Measurements from ENCODE around the gene H2AZ2. TPM values are rescaled to one million over a fixed set of nuclear protein-coding genes. Genes with fewer than 3 reads are reported as not detected.
"Not testable (repeated sequence)": the region's sequence is repeated elsewhere in the genome, so short reads cannot be mapped to it uniquely, and the experiment has no call there.

Gene H2AZ2
- total RNA-seq, 1 experiment from 2014 or later: 139 TPM

DNA sequence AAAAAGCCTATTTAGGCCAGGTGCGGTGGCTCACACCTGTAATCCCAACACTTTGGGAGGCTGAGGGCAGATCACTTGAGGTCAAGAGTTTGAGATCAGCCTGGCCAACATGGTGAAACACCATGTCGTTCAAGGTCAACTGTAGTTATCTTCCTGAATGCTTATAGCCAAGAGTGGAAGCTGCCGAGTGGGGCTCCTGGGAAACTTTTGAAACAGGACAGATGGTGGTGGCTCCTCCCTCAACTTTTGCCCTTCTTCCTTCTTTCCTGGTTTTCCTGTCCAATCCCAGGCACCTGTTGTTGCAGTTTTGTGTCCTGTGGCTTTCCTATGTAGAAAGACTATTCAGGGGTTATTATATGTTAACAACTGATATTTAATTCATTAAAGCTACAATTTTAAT lies 60.1 kb downstream of the H2AZ2 start:
- intact Hi-C loops (cut with micrococcal nuclease): no loop called here
- peaks cover 8% of the 10 kb centered on the region for H3K9me3 Mint-ChIP-seq (ENCODE audit: unreplicated experiment)
- H3K27me3 Mint-ChIP-seq (ENCODE audit: insufficient read depth, unreplicated experiment): no peaks in the 10 kb centered on the region
- H3K4me3 Mint-ChIP-seq (ENCODE audit: unreplicated experiment): no peak overlapping the region
- BruUV-seq (replicated peaks): no TSS peak
- H3K27ac Mint-ChIP-seq (ENCODE audit: low read depth, unreplicated experiment): no peak overlapping the region
- TF ChIP-seq, protein P1, sequence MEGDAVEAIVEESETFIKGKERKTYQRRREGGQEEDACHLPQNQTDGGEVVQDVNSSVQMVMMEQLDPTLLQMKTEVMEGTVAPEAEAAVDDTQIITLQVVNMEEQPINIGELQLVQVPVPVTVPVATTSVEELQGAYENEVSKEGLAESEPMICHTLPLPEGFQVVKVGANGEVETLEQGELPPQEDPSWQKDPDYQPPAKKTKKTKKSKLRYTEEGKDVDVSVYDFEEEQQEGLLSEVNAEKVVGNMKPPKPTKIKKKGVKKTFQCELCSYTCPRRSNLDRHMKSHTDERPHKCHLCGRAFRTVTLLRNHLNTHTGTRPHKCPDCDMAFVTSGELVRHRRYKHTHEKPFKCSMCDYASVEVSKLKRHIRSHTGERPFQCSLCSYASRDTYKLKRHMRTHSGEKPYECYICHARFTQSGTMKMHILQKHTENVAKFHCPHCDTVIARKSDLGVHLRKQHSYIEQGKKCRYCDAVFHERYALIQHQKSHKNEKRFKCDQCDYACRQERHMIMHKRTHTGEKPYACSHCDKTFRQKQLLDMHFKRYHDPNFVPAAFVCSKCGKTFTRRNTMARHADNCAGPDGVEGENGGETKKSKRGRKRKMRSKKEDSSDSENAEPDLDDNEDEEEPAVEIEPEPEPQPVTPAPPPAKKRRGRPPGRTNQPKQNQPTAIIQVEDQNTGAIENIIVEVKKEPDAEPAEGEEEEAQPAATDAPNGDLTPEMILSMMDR (IDR thresholded peaks at IDR 0.05; ENCODE audit: unreplicated experiment): no peak
- no peaks in the 10 kb centered on the region for H3K4me1 Mint-ChIP-seq (ENCODE audit: insufficient read depth, unreplicated experiment)
- ChIA-PET CTCF (interaction anchor here (0.6 kb wide), 1 partner anchor 49 kb away, joined by 3 read pairs; no protein-coding TSS in a partner anchor), POLR2A (interaction anchor here (0.7 kb wide), 1 partner anchor 182 kb away, joined by 3 read pairs; no protein-coding TSS in a partner anchor)
- DNase-seq (ENCODE audit: unreplicated experiment): no peak
- H3K36me3 Mint-ChIP-seq (ENCODE audit: insufficient read depth, unreplicated experiment): peaks cover 12% of the 10 kb centered on the region

- no peaks in the 10 kb centered on the region for H3K4me1 Mint-ChIP-seq (ENCODE audit: insufficient read depth, unreplicated experiment)
- H3K9me3 Mint-ChIP-seq (ENCODE audit: unreplicated experiment): peaks cover 8% of the 10 kb centered on the region
- DNase-seq (ENCODE audit: unreplicated experiment): no peak
- TF ChIP-seq, protein P1 (IDR thresholded peaks at IDR 0.05; ENCODE audit: unreplicated experiment): no peak
- H3K36me3 Mint-ChIP-seq (ENCODE audit: insufficient read depth, unreplicated experiment): peaks cover 12% of the 10 kb centered on the region
- no peak overlapping the region for H3K27ac Mint-ChIP-seq (ENCODE audit: low read depth, unreplicated experiment)
- intact Hi-C loops (cut with micrococcal nuclease): no loop called here
- POLR2A ChIA-PET: interaction anchor here (0.7 kb wide), 1 partner anchor 181 kb away, joined by 3 read pairs; no protein-coding TSS in a partner anchor
- CTCF ChIA-PET: no interaction called here
- no TSS peak for BruUV-seq (replicated peaks)
- H3K27me3 Mint-ChIP-seq (ENCODE audit: insufficient read depth, unreplicated experiment): no peaks in the 10 kb centered on the region
- H3K4me3 Mint-ChIP-seq (ENCODE audit: unreplicated experiment): no peak overlapping the region
Observed at GRCh38 chr7:44787041-44787440, 60.8 kb downstream of the H2AZ2 start.

DNA sequence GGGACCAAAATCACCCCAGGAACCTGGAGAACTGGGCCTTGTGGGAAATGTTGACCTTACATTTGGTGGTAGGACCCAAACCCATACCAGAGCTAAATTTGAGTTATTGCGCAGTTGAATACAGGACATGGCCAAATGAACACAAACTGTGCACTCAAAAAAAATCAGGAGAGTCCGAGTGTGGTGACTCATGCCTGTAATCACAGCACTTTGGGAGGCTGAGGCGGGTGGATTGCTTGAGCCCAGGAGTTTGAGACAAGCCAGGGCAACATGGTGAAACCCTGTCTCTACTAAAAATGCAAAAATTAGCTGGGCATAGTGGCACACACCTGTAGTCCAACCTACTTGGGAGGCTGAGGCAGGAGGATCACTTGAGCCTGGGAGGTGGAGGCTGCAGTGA lies 62.7 kb downstream of the H2AZ2 start:
- BruUV-seq (replicated peaks); H3K4me1 Mint-ChIP-seq (ENCODE audit: insufficient read depth, unreplicated experiment); H3K27me3 Mint-ChIP-seq (ENCODE audit: insufficient read depth, unreplicated experiment); H3K36me3 Mint-ChIP-seq (ENCODE audit: insufficient read depth, unreplicated experiment); H3K9me3 Mint-ChIP-seq (ENCODE audit: unreplicated experiment); H3K4me3 Mint-ChIP-seq (ENCODE audit: unreplicated experiment); intact Hi-C loops (cut with micrococcal nuclease); H3K27ac Mint-ChIP-seq (ENCODE audit: low read depth, unreplicated experiment); DNase-seq (ENCODE audit: unreplicated experiment); POLR2A ChIA-PET: not testable (repeated sequence)
- CTCF ChIA-PET: interaction anchor here (0.6 kb wide), 1 partner anchor 11 kb away, joined by 4 read pairs; no protein-coding TSS in a partner anchor

DNA sequence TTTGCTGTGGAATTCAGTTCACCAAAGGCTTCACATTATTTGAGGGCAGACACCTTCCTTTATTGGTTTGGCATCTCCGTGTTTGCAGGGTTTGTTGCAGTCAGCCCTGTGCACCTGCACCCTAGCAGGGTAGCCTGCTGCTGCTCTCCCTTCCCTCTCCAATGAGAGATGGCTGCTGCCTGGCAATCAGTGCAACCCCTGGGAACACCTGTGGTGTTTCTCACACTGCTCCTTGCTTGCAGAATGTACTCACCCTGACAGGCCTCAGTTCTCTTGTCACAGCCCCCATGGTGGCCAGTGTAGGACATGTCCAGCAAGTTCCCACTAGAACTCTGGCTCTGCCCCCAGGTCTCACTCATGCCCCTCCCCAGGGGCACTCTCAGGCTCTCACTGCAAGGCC lies 63.5 kb downstream of the H2AZ2 start:
- ChIA-PET CTCF (interaction anchor here (0.6 kb wide), 1 partner anchor 35 kb away, joined by 3 read pairs; no protein-coding TSS in a partner anchor), POLR2A (no interaction called here)
- Mint-ChIP-seq H3K4me1 (ENCODE audit: insufficient read depth, unreplicated experiment) (no peaks in the 10 kb centered on the region), H3K27ac (ENCODE audit: low read depth, unreplicated experiment) (no peak overlapping the region), H3K4me3 (ENCODE audit: unreplicated experiment) (no peak overlapping the region), H3K36me3 (ENCODE audit: insufficient read depth, unreplicated experiment) (peaks cover 5% of the 10 kb centered on the region), H3K9me3 (ENCODE audit: unreplicated experiment) (peaks cover 8% of the 10 kb centered on the region), H3K27me3 (ENCODE audit: insufficient read depth, unreplicated experiment) (no peaks in the 10 kb centered on the region)
- intact Hi-C loops (cut with micrococcal nuclease): no loop called here
- no TSS peak for BruUV-seq (replicated peaks)
- TF ChIP-seq, protein P1 (IDR thresholded peaks at IDR 0.05; ENCODE audit: unreplicated experiment): no peak
- no peak for DNase-seq (ENCODE audit: unreplicated experiment)

- CTCF ChIA-PET: interaction anchor here (0.5 to 0.7 kb wide), 2 partner anchors 16 to 1135 kb away, joined by 3 to 6 read pairs; no protein-coding TSS in a partner anchor
- peaks cover 5% of the 10 kb centered on the region for H3K36me3 Mint-ChIP-seq (ENCODE audit: insufficient read depth, unreplicated experiment)
- BruUV-seq (replicated peaks): no TSS peak
- no peaks in the 10 kb centered on the region for H3K4me1 Mint-ChIP-seq (ENCODE audit: insufficient read depth, unreplicated experiment)
- H3K9me3 Mint-ChIP-seq (ENCODE audit: unreplicated experiment): peaks cover 8% of the 10 kb centered on the region
- intact Hi-C loops (cut with micrococcal nuclease): no loop called here
- H3K4me3 Mint-ChIP-seq (ENCODE audit: unreplicated experiment): no peak overlapping the region
- TF ChIP-seq, protein P1 (IDR thresholded peaks at IDR 0.05; ENCODE audit: unreplicated experiment): no peak
- no peak overlapping the region for H3K27ac Mint-ChIP-seq (ENCODE audit: low read depth, unreplicated experiment)
- H3K27me3 Mint-ChIP-seq (ENCODE audit: insufficient read depth, unreplicated experiment): no peaks in the 10 kb centered on the region
- POLR2A ChIA-PET: no interaction called here
- no peak for DNase-seq (ENCODE audit: unreplicated experiment)
Observed at GRCh38 chr7:44783407-44783806, 64.5 kb downstream of the H2AZ2 start.

All from MCF 10A (cell line).